ENCODE results near the gene CTNNB1. TPM values are rescaled to one million over a fixed set of nuclear protein-coding genes. Genes with fewer than 3 reads are reported as not detected.
A peak's percentile ranks its signal among the peaks of the same experiment; 100 is the strongest.

CTNNB1 gene
- total and polyA plus RNA-seq, 2 experiments from 2014 or later, result 89.4 to 566 TPM

DNA sequence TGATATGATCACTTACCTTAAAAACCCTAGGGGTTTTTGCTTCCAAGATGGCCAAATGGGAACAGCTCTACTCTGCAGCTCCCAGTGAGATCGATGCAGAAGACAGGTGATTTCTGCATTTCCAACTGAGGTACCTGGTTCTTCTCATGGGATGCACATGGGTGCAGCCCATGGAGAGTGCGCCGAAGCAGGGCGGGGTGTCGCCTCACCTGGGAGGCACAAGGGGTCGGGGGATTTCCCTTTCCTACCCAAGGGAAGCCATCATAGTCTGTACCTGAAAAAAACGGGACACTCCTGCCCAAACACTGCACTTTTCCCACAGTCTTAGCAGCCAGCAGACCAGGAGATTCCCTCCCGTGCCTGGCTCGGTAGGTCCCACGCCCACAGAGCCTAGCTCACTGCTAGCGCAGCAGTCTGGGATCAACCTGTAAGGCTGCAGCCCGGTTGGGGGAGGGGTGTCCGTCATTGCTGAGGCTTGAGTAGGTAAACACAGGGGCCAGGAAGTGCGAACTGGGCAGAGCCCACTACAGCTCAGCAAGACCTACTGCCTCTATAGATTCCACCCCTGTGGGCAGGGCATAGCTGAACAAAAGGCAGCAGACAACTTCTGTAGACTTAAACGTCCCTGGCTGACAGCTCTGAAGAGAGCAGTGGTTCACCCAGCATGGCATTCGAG is 78.6 kb downstream of the CTNNB1 start:
- H3K27ac Mint-ChIP-seq, result no peak overlapping the region

More for the DNA sequence above, 78.6 kb downstream of the CTNNB1 start:
- no peak for TF ChIP-seq CTCF (conservative IDR thresholded peaks at IDR 0.05; ENCODE audit: low read depth in 2 of 2)
- TF ChIP-seq, protein P1, sequence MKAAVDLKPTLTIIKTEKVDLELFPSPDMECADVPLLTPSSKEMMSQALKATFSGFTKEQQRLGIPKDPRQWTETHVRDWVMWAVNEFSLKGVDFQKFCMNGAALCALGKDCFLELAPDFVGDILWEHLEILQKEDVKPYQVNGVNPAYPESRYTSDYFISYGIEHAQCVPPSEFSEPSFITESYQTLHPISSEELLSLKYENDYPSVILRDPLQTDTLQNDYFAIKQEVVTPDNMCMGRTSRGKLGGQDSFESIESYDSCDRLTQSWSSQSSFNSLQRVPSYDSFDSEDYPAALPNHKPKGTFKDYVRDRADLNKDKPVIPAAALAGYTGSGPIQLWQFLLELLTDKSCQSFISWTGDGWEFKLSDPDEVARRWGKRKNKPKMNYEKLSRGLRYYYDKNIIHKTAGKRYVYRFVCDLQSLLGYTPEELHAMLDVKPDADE (IDR thresholded peaks at IDR 0.05), result no peak
- no peak for TF ChIP-seq JUNB (IDR thresholded peaks at IDR 0.05; ENCODE audit: unreplicated experiment)
- TF ChIP-seq, protein P2, sequence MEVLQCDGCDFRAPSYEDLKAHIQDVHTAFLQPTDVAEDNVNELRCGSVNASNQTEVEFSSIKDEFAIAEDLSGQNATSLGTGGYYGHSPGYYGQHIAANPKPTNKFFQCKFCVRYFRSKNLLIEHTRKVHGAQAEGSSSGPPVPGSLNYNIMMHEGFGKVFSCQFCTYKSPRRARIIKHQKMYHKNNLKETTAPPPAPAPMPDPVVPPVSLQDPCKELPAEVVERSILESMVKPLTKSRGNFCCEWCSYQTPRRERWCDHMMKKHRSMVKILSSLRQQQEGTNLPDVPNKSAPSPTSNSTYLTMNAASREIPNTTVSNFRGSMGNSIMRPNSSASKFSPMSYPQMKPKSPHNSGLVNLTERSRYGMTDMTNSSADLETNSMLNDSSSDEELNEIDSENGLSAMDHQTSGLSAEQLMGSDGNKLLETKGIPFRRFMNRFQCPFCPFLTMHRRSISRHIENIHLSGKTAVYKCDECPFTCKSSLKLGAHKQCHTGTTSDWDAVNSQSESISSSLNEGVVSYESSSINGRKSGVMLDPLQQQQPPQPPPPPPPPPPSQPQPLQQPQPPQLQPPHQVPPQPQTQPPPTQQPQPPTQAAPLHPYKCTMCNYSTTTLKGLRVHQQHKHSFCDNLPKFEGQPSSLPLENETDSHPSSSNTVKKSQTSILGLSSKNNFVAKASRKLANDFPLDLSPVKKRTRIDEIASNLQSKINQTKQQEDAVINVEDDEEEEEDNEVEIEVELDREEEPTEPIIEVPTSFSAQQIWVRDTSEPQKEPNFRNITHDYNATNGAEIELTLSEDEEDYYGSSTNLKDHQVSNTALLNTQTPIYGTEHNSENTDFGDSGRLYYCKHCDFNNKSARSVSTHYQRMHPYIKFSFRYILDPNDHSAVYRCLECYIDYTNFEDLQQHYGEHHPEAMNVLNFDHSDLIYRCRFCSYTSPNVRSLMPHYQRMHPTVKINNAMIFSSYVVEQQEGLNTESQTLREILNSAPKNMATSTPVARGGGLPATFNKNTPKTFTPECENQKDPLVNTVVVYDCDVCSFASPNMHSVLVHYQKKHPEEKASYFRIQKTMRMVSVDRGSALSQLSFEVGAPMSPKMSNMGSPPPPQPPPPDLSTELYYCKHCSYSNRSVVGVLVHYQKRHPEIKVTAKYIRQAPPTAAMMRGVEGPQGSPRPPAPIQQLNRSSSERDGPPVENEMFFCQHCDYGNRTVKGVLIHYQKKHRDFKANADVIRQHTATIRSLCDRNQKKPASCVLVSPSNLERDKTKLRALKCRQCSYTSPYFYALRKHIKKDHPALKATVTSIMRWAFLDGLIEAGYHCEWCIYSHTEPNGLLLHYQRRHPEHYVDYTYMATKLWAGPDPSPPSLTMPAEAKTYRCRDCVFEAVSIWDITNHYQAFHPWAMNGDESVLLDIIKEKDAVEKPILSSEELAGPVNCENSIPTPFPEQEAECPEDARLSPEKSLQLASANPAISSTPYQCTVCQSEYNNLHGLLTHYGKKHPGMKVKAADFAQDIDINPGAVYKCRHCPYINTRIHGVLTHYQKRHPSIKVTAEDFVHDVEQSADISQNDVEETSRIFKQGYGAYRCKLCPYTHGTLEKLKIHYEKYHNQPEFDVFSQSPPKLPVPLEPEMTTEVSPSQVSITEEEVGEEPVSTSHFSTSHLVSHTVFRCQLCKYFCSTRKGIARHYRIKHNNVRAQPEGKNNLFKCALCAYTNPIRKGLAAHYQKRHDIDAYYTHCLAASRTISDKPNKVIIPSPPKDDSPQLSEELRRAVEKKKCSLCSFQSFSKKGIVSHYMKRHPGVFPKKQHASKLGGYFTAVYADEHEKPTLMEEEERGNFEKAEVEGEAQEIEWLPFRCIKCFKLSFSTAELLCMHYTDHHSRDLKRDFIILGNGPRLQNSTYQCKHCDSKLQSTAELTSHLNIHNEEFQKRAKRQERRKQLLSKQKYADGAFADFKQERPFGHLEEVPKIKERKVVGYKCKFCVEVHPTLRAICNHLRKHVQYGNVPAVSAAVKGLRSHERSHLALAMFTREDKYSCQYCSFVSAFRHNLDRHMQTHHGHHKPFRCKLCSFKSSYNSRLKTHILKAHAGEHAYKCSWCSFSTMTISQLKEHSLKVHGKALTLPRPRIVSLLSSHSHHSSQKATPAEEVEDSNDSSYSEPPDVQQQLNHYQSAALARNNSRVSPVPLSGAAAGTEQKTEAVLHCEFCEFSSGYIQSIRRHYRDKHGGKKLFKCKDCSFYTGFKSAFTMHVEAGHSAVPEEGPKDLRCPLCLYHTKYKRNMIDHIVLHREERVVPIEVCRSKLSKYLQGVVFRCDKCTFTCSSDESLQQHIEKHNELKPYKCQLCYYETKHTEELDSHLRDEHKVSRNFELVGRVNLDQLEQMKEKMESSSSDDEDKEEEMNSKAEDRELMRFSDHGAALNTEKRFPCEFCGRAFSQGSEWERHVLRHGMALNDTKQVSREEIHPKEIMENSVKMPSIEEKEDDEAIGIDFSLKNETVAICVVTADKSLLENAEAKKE (CRISPR knock-in tag; IDR thresholded peaks at IDR 0.05), result no peak
- no peak for TF ChIP-seq STAT1 (IDR thresholded peaks at IDR 0.05; ENCODE audit: unreplicated experiment)
- TF ChIP-seq ZNF114 (CRISPR knock-in tag; IDR thresholded peaks at IDR 0.05), result no peak
- no peak for TF ChIP-seq EZH2phosphoT487 (IDR thresholded peaks at IDR 0.05; ENCODE audit: unreplicated experiment)
- no peak for TF ChIP-seq NANOG (IDR thresholded peaks at IDR 0.05; ENCODE audit: borderline replicate concordance)
- TF ChIP-seq ZNF331 (CRISPR knock-in tag; IDR thresholded peaks at IDR 0.05; ENCODE audit: low read depth), result no peak
- no peak for TF ChIP-seq CREB1 (CRISPR knock-in tag; IDR thresholded peaks at IDR 0.05; ENCODE audit: low read depth)
- no peak for TF ChIP-seq REST (IDR thresholded peaks at IDR 0.05; ENCODE audit: unreplicated experiment)
- no peak for TF ChIP-seq EZH2 (IDR thresholded peaks at IDR 0.05; ENCODE audit: low read depth, unreplicated experiment)
- no peaks in the 10 kb centered on the region for H3K27me3 Mint-ChIP-seq (ENCODE audit: insufficient read depth, low read depth, poor library complexity)
- H3K4me3 Mint-ChIP-seq, result no peak overlapping the region
- Histone ChIP-seq H2AFZ (peak overlapping the region; percentile 76; the same call in 1 of the 2 replicates), H4K20me1 (replicated peaks; ENCODE audit: insufficient read depth) (no peaks in the 10 kb centered on the region), H3K9me2 (ENCODE audit: insufficient read depth) (no peaks in the 10 kb centered on the region), H3F3A (replicated peaks; ENCODE audit: low read depth) (no peaks in the 10 kb centered on the region), H3K36me3 (ENCODE audit: insufficient read depth) (0 out of 2 replicates have a peak, but pooled peaks cover 3% of the 10 kb centered on the region), H3K27me3 (ENCODE audit: insufficient read depth) (no peaks in the 10 kb centered on the region), H3K4me2 (peak overlapping the region; percentile 64), H3K4me3 (no peak overlapping the region), H3K27ac (ENCODE audit: low read depth) (no peak overlapping the region), H3K4me1 (ENCODE audit: insufficient read depth) (peaks cover 10% of the 10 kb centered on the region), H3K79me2 (replicated peaks; ENCODE audit: insufficient read depth) (no peaks in the 10 kb centered on the region)
- peaks cover 17% of the 10 kb centered on the region for H3K36me3 Mint-ChIP-seq (ENCODE audit: low read depth)
- H3K4me1 Mint-ChIP-seq, result peaks cover 6% of the 10 kb centered on the region; the same call in 2 of the 3 replicates
- DNase-seq (ENCODE audit: low spot score) (peak; percentile 70), ATAC-seq (peak; percentile 95)
- H3K9me3 Mint-ChIP-seq, result peaks cover 30% of the 10 kb centered on the region
